GM19043 (cell line): Measurements from ENCODE around the gene RICTOR.
A peak's percentile ranks its signal among the peaks of the same experiment; 100 is the strongest.

Source experiments
- ATAC-seq: cut with Tn5 transposase; IDR thresholded peaks from one replicate; pipeline ENCODE4 v1.9.1; 2021; ENCODE audit warnings: low read depth; ENCODE audit not compliant: unreplicated experiment

RICTOR gene

GRCh38 chr5:39074017-39074814 lies at the start of gene RICTOR:
RICTOR (minus strand) TSS chr5:39074399; CDS start chr5:39074377, 22 bp downstream.
- ATAC-seq, result peak; percentile 60

- ATAC-seq, result no peak
Measured at GRCh38 chr5:39121922-39122321, 47.7 kb upstream of the RICTOR start.

GRCh38 chr5:39121315-39121714 lies 47.1 kb upstream of the RICTOR start:
- no peak for ATAC-seq

GRCh38 chr5:39120052-39120420 lies 45.8 kb upstream of the RICTOR start:
- ATAC-seq, result no peak

GRCh38 chr5:39119404-39120051 lies 45.3 kb upstream of the RICTOR start:
- no peak for ATAC-seq

GRCh38 chr5:39118638-39119037 lies 44.4 kb upstream of the RICTOR start:
- no peak for ATAC-seq

GRCh38 chr5:39117401-39117800 lies 43.2 kb upstream of the RICTOR start:
- ATAC-seq, result no peak

GRCh38 chr5:39116344-39117170 lies 42.4 kb upstream of the RICTOR start:
- ATAC-seq, result no peak

- no peak for ATAC-seq
Measured at GRCh38 chr5:39115644-39116343, 41.6 kb upstream of the RICTOR start.

- ATAC-seq, result no peak
Measured at GRCh38 chr5:39114155-39114554, 40.0 kb upstream of the RICTOR start.

GRCh38 chr5:39113354-39113953 lies 39.3 kb upstream of the RICTOR start:
- no peak for ATAC-seq

GRCh38 chr5:39109606-39110005 lies 35.4 kb upstream of the RICTOR start:
- ATAC-seq, result no peak

GRCh38 chr5:39108987-39109386 lies 34.8 kb upstream of the RICTOR start:
- no peak for ATAC-seq

- no peak for ATAC-seq
Measured at GRCh38 chr5:39107350-39107749, 33.2 kb upstream of the RICTOR start.

- ATAC-seq, result no peak
Measured at GRCh38 chr5:39106322-39106721, 32.1 kb upstream of the RICTOR start.

- ATAC-seq, result no peak
Measured at GRCh38 chr5:39104221-39104620, 30.0 kb upstream of the RICTOR start.

GRCh38 chr5:39102684-39103155 lies 28.5 kb upstream of the RICTOR start:
- no peak for ATAC-seq

- ATAC-seq, result no peak
Measured at GRCh38 chr5:39100851-39101396, 26.7 kb upstream of the RICTOR start.

- no peak for ATAC-seq
Measured at GRCh38 chr5:39100301-39100850, 26.2 kb upstream of the RICTOR start.

- no peak for ATAC-seq
Measured at GRCh38 chr5:39099831-39100230, 25.6 kb upstream of the RICTOR start.
